GM12878 (cell line): Measurements from ENCODE around the gene RPS10. TPM values are rescaled to one million over a fixed set of nuclear protein-coding genes. Genes with fewer than 3 reads are reported as not detected.

Source experiments
- ATAC-seq: fragments of 200-7000 bp; cut with Tn5 transposase; 3 replicates; pipeline ENCODE4 v1.9.1; 2020; ENCODE audit warnings: mild to moderate bottlenecking, moderate library complexity
- BruUV-seq: library from RNA; stranded (reverse); fragments of 400-500 nt; replicated peaks from 2 replicates; lab custom pipeline; 2021; lab: Mats Ljungman, UMichigan
- CTCF ChIA-PET: fragments of 300-600 bp; sonication (Branson Sonifier 250); formaldehyde crosslinking; extraction: SDS; loops from one replicate; lab custom pipeline; 2021; ENCODE audit warnings: inconsistent platforms; lab: Yijun Ruan, JAX
- POLR2A ChIA-PET: fragments of 350-600 bp; formaldehyde crosslinking; extraction: SDS; loops from one replicate; lab custom pipeline; 2021; ENCODE audit warnings: inconsistent platforms; lab: Charles Lee
- RAD21 ChIA-PET: fragments of 300-600 bp; sonication (Branson Sonifier 250); formaldehyde crosslinking; loops from one replicate; lab custom pipeline; 2023; ENCODE audit warnings: antibody characterized with exemption; ENCODE audit not compliant: unreplicated experiment; lab: Charles Lee
- SMC1A ChIA-PET: fragments of 300-600 bp; sonication (Branson Sonifier 250); formaldehyde crosslinking; loops from one replicate; lab custom pipeline; 2023; ENCODE audit not compliant: unreplicated experiment, uncharacterized antibody; lab: Charles Lee
- DNase-seq: peaks from one replicate; pipeline ENCODE4 v3.0.0-alpha.2; 2011; ENCODE audit warnings: low read depth, low spot score
- FAIRE-seq: peaks from 3 replicates; lab custom pipeline; 2011; peaks lifted over from hg19 to GRCh38; lab: Jason Lieb, UNC
- H2AFZ ChIP-seq: 2 replicates; pipeline ENCODE4 v1.6.0; 2011; ENCODE audit warnings: low read depth, low read length, control low read depth; ENCODE audit not compliant: control insufficient read depth
- H3K27ac ChIP-seq: 2 replicates; pipeline ENCODE4 v1.5.1; 2011; ENCODE audit warnings: control low read depth; ENCODE audit not compliant: control insufficient read depth, insufficient read depth
- H3K27me3 ChIP-seq, 2 experiments: replicated peaks in 1 of 2; 2 replicates each; pipeline versions ENCODE4 v1.6.0 to v1.6.1; 2011; ENCODE audit warnings: low read length in 1 of 2; ENCODE audit not compliant: control insufficient read depth in 2 of 2, insufficient read depth in 2 of 2
- H3K36me3 ChIP-seq, 2 experiments: 2 replicates each; pipeline ENCODE4 v1.5.1; 2011; ENCODE audit warnings: low read length in 1 of 2; ENCODE audit not compliant: control insufficient read depth in 2 of 2, insufficient read depth in 2 of 2
- H3K4me1 ChIP-seq: 2 replicates; pipeline ENCODE4 v1.6.1; 2011; ENCODE audit warnings: mild to moderate bottlenecking, low read length, moderate library complexity, mixed read lengths; ENCODE audit not compliant: control insufficient read depth, insufficient read depth
- H3K4me2 ChIP-seq: 2 replicates; pipeline ENCODE4 v1.6.0; 2011; ENCODE audit warnings: control low read depth; ENCODE audit not compliant: control insufficient read depth, insufficient read depth
- H3K4me3 ChIP-seq: fragments of 200-600 bp; sonication (generic); 2 replicates; pipeline ENCODE4 v1.5.1; 2016
- H3K79me2 ChIP-seq: 2 replicates; pipeline ENCODE4 v1.6.0; 2011; ENCODE audit warnings: low read length; ENCODE audit not compliant: control insufficient read depth, insufficient read depth
- H3K9ac ChIP-seq: 2 replicates; pipeline ENCODE4 v1.8.0; 2011; ENCODE audit warnings: low read length, control low read depth, mixed read lengths; ENCODE audit not compliant: control insufficient read depth, insufficient read depth
- H3K9me3 ChIP-seq: replicated peaks from 3 replicates; pipeline ENCODE4 v1.5.1; 2011; ENCODE audit warnings: mild to moderate bottlenecking, low read length; ENCODE audit not compliant: control insufficient read depth, insufficient read depth
- H4K20me1 ChIP-seq: 2 replicates; pipeline ENCODE4 v1.6.0; 2011; ENCODE audit not compliant: control insufficient read depth, insufficient read depth
- ASH2L ChIP-seq: fragments of 300-600, 200-600 bp; sonication (generic); IDR thresholded peaks from 2 replicates; pipeline ENCODE4 v1.6.1; 2017; ENCODE audit warnings: low read depth, mild to moderate bottlenecking, borderline replicate concordance
- ATF3 ChIP-seq: IDR thresholded peaks from 2 replicates; pipeline ENCODE4 v1.6.1; 2011; ENCODE audit warnings: low read depth, mild to moderate bottlenecking, low read length, moderate library complexity, borderline replicate concordance; ENCODE audit errors: extremely low read depth
- ATF7 ChIP-seq: fragments of 450-650 bp; IDR thresholded peaks from 2 replicates; pipeline ENCODE4 v1.6.1; 2016; ENCODE audit warnings: low read depth, mild to moderate bottlenecking
- CREB1 ChIP-seq: IDR thresholded peaks from 2 replicates; pipeline ENCODE4 v1.6.1; 2012; ENCODE audit warnings: low read depth, mild to moderate bottlenecking, inconsistent platforms
- DPF2 ChIP-seq: fragments of 450-650 bp; IDR thresholded peaks from 2 replicates; pipeline ENCODE4 v1.6.1; 2017; ENCODE audit warnings: mild to moderate bottlenecking
- E4F1 ChIP-seq: fragments of 450-650 bp; IDR thresholded peaks from 2 replicates; pipeline ENCODE4 v1.6.1; 2018; ENCODE audit warnings: borderline replicate concordance, mild to moderate bottlenecking; ENCODE audit not compliant: partially characterized antibody
- ETV6 ChIP-seq, 2 experiments: fragments of 450-650 bp in 1 of 2; IDR thresholded peaks in 1 of 2; conservative IDR thresholded peaks in 1 of 2; 2 replicates each; pipeline ENCODE4 v1.6.1; 2014; ENCODE audit warnings: antibody characterized with exemption in 1 of 2, borderline replicate concordance in 1 of 2, low read depth in 1 of 2, mild to moderate bottlenecking in 1 of 2, moderate library complexity in 1 of 2
- EZH2 ChIP-seq: IDR thresholded peaks from 2 replicates; pipeline ENCODE4 v1.6.1; 2012; ENCODE audit warnings: low read depth, mild to moderate bottlenecking, control low read depth, inconsistent platforms, low read length, borderline replicate concordance; ENCODE audit not compliant: control insufficient read depth
- GATAD2B ChIP-seq: fragments of 450-650 bp; conservative IDR thresholded peaks from 2 replicates; pipeline ENCODE4 v1.6.1; 2017; ENCODE audit warnings: low read depth, mild to moderate bottlenecking, moderate library complexity
- HCFC1 ChIP-seq: fragments of 150-350 bp; IDR thresholded peaks from 2 replicates; pipeline ENCODE4 v1.6.1; 2014; ENCODE audit warnings: low read length
- IKZF2 ChIP-seq, 2 experiments: fragments of 450-650 bp; IDR thresholded peaks; 2 replicates each; pipeline ENCODE4 v1.6.1; 2017; ENCODE audit warnings: mild to moderate bottlenecking in 2 of 2, moderate library complexity in 2 of 2
- NFYA ChIP-seq: IDR thresholded peaks from 2 replicates; pipeline ENCODE4 v1.6.1; 2011; ENCODE audit warnings: low read depth, mild to moderate bottlenecking, low read length, improper control_type of control experiment, borderline replicate concordance
- NR2C1 ChIP-seq: fragments of 450-650 bp; IDR thresholded peaks from 2 replicates; pipeline ENCODE4 v1.6.1; 2017; ENCODE audit warnings: antibody characterized with exemption, mild to moderate bottlenecking, moderate library complexity
- PKNOX1 ChIP-seq: fragments of 450-650 bp; IDR thresholded peaks from 2 replicates; pipeline ENCODE4 v1.6.1; 2016; ENCODE audit warnings: mild to moderate bottlenecking
- RAD21 ChIP-seq: IDR thresholded peaks from 2 replicates; pipeline ENCODE4 v1.6.1; 2011; ENCODE audit warnings: mild to moderate bottlenecking, low read depth, low read length, moderate library complexity; ENCODE audit not compliant: insufficient read depth
- RELA ChIP-seq: fragments of 450-650 bp; IDR thresholded peaks from 2 replicates; pipeline ENCODE4 v1.8.0; 2014; ENCODE audit warnings: borderline replicate concordance; ENCODE audit not compliant: partially characterized antibody
- RFX5 ChIP-seq: IDR thresholded peaks from 2 replicates; pipeline ENCODE4 v1.6.1; 2011; ENCODE audit warnings: low read depth, low read length, improper control_type of control experiment
- SREBF2 ChIP-seq: IDR thresholded peaks from 2 replicates; pipeline ENCODE4 v1.6.1; 2012; ENCODE audit warnings: mild to moderate bottlenecking, low read length
- TAF1 ChIP-seq: IDR thresholded peaks from 2 replicates; pipeline ENCODE4 v1.6.1; 2011; ENCODE audit warnings: mild to moderate bottlenecking, low read depth, low read length, borderline replicate concordance
- YY1 ChIP-seq: IDR thresholded peaks from 2 replicates; pipeline ENCODE4 v1.6.1; 2011; ENCODE audit warnings: low read depth, mild to moderate bottlenecking, low read length
- WGBS: methylation state at CpG from one replicate; pipeline ENCODE4 v1.1.6; 2016; ENCODE audit warnings: low lambda C conversion rate; ENCODE audit not compliant: insufficient replicate concordance, insufficient coverage; ENCODE audit errors: missing lambda C conversion rate; 5-methylcytosine and 5-hydroxymethylcytosine counted together
- in situ Hi-C: fragments of 300-500 bp; cut with MboI; formaldehyde crosslinking; loops from 9 replicates; pipeline ENCODE4 v1.14.3; 2018; ENCODE audit warnings: mixed read lengths
- intact Hi-C: fragments of 100-400 bp; cut with micrococcal nuclease; formaldehyde crosslinking; loops from one replicate; pipeline ENCODE4 v1.14.2; 2022; ENCODE audit not compliant: unreplicated experiment
- polyA plus RNA-seq, 11 experiments: library from polyadenylated mRNA; depleted of rRNA in 4 of 11; unstranded in 6 of 11; stranded (reverse) in 5 of 11; fragments of >200 nt; fragmentation: Nextera tagmentation in 4 of 11; fragmentation: Illumina TruSeq in 1 of 11; extraction: Ambion mirVana in 4 of 11; extraction: Trizol in 1 of 11; gene quantifications; 1 replicate in 1 of 11; 2 replicates in 10 of 11; pipeline versions ENCODE4 v1.2.1 to v1.2.3, GENCODE V29; 2011 to 2016; ENCODE audit warnings: inconsistent platforms in 2 of 11, missing spikeins in 2 of 11, low read depth in 1 of 11
- total RNA-seq, 4 experiments: library from RNA; depleted of rRNA in 3 of 4; stranded (reverse); fragments of >200 nt in 3 of 4; fragmentation: Illumina TruSeq in 1 of 4; extraction: Trizol in 1 of 4; gene quantifications; 2 replicates each; pipeline versions ENCODE4 v1.2.1 to v1.2.3, GENCODE V29; 2013 to 2021

The RPS10 gene
- total and polyA plus RNA-seq, 10 of the 15 experiments (the other 5 are each of a cell fraction or from before 2014, with no cell fraction given): 1,546 to 3,970 (median 2,813) TPM

- Histone ChIP-seq H3K4me1 (peaks cover 3% of the 10 kb centered on the region), H2AFZ (peak within 1 kb of the TSS; percentile 97), H3K4me3 (peak within 1 kb of the TSS; percentile 99), H3K27ac (peak within 1 kb of the TSS; percentile 75), H4K20me1 (no peaks in the 10 kb centered on the region), H3K4me2 (peak within 1 kb of the TSS; percentile 97), H3K9me3 (peaks cover 3% of the 10 kb centered on the region; the same call in 2 of the 3 replicates), H3K27me3 (no peaks in the 10 kb centered on the region), H3K79me2 (peaks cover 53% of the 10 kb centered on the region), H3K9ac (peak within 1 kb of the TSS; percentile 83), H3K36me3 (no peaks in the 10 kb centered on the region)
- ChIA-PET RAD21 (interaction anchor here (1.0 to 7.2 kb wide), 9 partner anchors 9 to 197 kb away, joined by 3 to 46 read pairs (median 5); partner anchors contain the start of genes RPS10 and SMIM29), SMC1A (interaction anchor here (0.7 to 4.4 kb wide), 5 partner anchors 13 to 143 kb away, joined by 3 to 44 read pairs (median 4); partner anchors contain the start of gene SMIM29), CTCF (interaction anchor here (0.6 to 4.5 kb wide), 10 partner anchors 22 to 197 kb away, joined by 3 to 54 read pairs (median 4); partner anchors contain the start of gene SMIM29), POLR2A (interaction anchor here (0.7 to 1.8 kb wide), 4 partner anchors 92 to 515 kb away, joined by 3 to 6 read pairs (median 4); partner anchors contain the start of genes HMGA1 and SMIM29)
- FAIRE-seq (peak; percentile 72), DNase-seq (peak; percentile 83), ATAC-seq (peak; percentile 90)
- in situ Hi-C loops (no loop called here), intact Hi-C loops (loop anchor here (2.0 to 5.0 kb wide), 4 partner anchors 45 to 144 kb away; partner anchors contain the start of gene SMIM29)
- 2% methylated on average over 75 of the region's 87 CpGs for WGBS
- BruUV-seq: no TSS peak
- TF ChIP-seq RAD21: peak; percentile 64
- no peak for TF ChIP-seq EZH2
- TF ChIP-seq SREBF2: no peak
- TF ChIP-seq NFYA: no peak
- TF ChIP-seq DPF2: peak; percentile 95
- TF ChIP-seq PKNOX1: peak; percentile 51
- TF ChIP-seq ETV6 (conservative IDR thresholded peaks at IDR 0.05 in 1 of 2, IDR thresholded peaks at IDR 0.05 in 1 of 2; ENCODE audit: borderline replicate concordance in 1 of 2, low read depth in 1 of 2): no peak
- no peak for TF ChIP-seq E4F1
- peak; percentile 61; the same call in 1 of the 2 replicates for TF ChIP-seq TAF1
- TF ChIP-seq RFX5: no peak; the same call in 1 of the 2 replicates
- TF ChIP-seq IKZF2 (IDR thresholded peaks at IDR 0.05): peak; percentile 36 to 61; a peak in 2 of 4 replicates
- TF ChIP-seq RELA: peak; percentile 43
- TF ChIP-seq GATAD2B: peak; percentile 82; the same call in 1 of the 2 replicates
- peak; percentile 95 for TF ChIP-seq ASH2L
- TF ChIP-seq YY1: peak; percentile 98
- TF ChIP-seq ATF7: 0 out of 2 replicates have a peak, but pooled peaks have one; percentile 20
- no peak for TF ChIP-seq NR2C1
- peak; percentile 39; the same call in 1 of the 2 replicates for TF ChIP-seq CREB1
- no peak for TF ChIP-seq HCFC1
- TF ChIP-seq ATF3: no peak
These were observed 33.2 kb downstream of the RPS10 start, which contains the start of gene NUDT3 for GRCh38 chr6:34392497-34393190. Gene NUDT3, minus strand, starts transcription at chr6:34392669. Its CDS starts 307 bp downstream, at chr6:34392362.
